ENCODE measurements around the gene KLHL26. TPM values are rescaled to one million over a fixed set of nuclear protein-coding genes. Genes with fewer than 3 reads are reported as not detected.

KLHL26 gene
- polyA plus RNA-seq, 2 donors, result 1.8 to 2.0 TPM

DNA sequence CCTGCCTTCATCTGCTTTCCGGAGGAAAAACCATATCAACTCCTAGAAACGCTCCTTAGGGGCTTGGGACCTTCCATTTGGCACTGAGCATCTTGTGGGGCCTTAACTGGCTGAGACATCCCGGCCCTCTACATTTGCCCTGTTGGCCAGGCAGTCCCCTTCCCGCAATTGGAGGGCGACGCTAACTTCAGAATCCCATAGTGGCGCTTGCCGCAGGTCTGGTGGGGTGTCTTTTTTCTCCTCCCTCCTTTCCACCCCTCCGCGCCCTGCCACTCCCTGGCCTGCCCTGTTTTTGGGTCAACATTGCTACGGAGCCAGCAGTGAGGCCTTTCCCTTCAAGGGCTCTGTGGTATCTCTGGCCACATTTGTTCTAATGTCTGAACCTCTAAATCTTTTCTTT, 33.1 kb downstream of the KLHL26 start:
- Histone ChIP-seq H3K27ac (ENCODE audit: low read depth in 2 of 2, low read length in 1 of 2) (peak overlapping the region in 1 of 2 donors; percentile 18), H3K27me3 (ENCODE audit: control insufficient read depth in 1 of 2, insufficient read depth in 2 of 2, low read length in 2 of 2) (no peaks in the 10 kb centered on the region), H3K4me3 (ENCODE audit: low read depth in 1 of 2, low read length in 2 of 2) (no peak overlapping the region), H3K36me3 (ENCODE audit: control insufficient read depth in 2 of 2, insufficient read depth in 2 of 2, low read length in 1 of 2) (peaks cover 0 to 25% of the 10 kb centered on the region in 2 donors), H3K4me1 (ENCODE audit: control insufficient read depth in 2 of 2, insufficient read depth in 2 of 2, low read length in 1 of 2) (peaks cover 2 to 4% of the 10 kb centered on the region in 2 donors), H3K9me3 (ENCODE audit: control insufficient read depth in 2 of 2, insufficient read depth in 1 of 2, low read depth in 1 of 2, low read length in 1 of 2) (peaks cover 0 to 14% of the 10 kb centered on the region in 2 donors)
- 88 to 90% methylated on average over 11 of the region's 11 CpGs for WGBS, 2 donors

DNA sequence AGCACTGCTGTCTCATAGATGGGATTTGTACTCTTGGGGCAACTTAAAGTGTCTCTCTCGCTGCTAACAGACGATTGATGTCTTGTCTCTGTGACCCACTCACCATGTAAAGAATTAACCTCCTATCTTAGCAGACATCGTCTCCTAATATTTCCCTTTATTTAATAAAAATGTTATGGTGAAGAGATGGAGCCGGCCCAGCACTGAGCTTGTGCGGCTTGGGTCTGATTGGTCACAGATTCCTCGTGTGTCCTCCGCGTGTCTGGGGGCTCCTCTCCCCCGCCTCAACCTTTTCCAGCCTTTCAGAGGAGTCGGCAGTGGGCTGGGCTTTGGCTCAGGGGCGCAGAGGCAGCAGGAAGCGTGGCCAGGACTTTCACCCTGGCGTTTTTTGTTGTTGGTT, 33.5 kb downstream of the KLHL26 start:
- Histone ChIP-seq H3K9me3 (ENCODE audit: control insufficient read depth in 2 of 2, insufficient read depth in 1 of 2, low read depth in 1 of 2, low read length in 1 of 2) (peaks cover 0 to 14% of the 10 kb centered on the region in 2 donors), H3K36me3 (ENCODE audit: control insufficient read depth in 2 of 2, insufficient read depth in 2 of 2, low read length in 1 of 2) (peaks cover 0 to 25% of the 10 kb centered on the region in 2 donors), H3K27ac (ENCODE audit: low read depth in 2 of 2, low read length in 1 of 2) (peak overlapping the region in 1 of 2 donors; percentile 1), H3K4me1 (ENCODE audit: control insufficient read depth in 2 of 2, insufficient read depth in 2 of 2, low read length in 1 of 2) (peaks cover 2 to 4% of the 10 kb centered on the region in 2 donors), H3K27me3 (ENCODE audit: control insufficient read depth in 1 of 2, insufficient read depth in 2 of 2, low read length in 2 of 2) (no peaks in the 10 kb centered on the region), H3K4me3 (ENCODE audit: low read depth in 1 of 2, low read length in 2 of 2) (no peak overlapping the region)
- WGBS, 2 donors, result 75 to 86% methylated on average over 13 of the region's 13 CpGs

DNA sequence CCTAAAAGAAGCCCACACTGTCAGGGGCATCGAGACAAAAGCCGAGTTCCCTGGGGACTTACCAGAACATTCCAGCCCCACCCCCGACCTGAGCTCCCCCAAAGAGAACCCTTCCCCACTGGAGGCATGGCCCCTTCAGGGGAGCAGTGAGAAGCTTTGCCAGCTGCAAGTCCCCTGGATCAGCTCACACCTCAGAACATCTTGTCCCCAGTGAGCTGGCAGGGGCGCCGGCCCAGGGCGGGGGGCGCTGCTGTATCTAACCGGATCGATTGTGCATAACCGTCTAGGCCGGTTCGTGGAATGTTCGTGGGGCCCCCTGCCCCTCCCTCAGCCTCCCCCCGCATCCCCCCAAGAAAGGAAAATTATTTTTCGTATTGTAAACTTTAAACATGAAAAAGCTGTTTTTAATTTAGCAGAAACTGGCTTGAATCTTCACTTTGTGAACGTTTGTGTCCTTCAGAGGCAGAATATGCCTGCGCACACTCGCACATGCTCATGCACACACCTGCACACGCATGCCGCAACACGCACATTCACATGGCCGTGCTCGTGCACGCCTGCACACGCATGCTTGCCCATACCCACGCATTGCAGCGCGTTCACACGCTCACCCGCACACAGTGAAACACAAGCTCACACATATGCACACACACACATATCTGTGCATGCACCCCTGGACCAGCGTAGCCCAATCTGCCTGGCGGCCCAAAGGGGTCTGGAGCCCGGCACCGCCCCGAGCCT, 34.6 kb downstream of the KLHL26 start:
- Histone ChIP-seq H3K27ac (ENCODE audit: low read depth in 2 of 2, low read length in 1 of 2) (peak overlapping the region in 1 of 2 donors; percentile 43), H3K4me1 (ENCODE audit: control insufficient read depth in 2 of 2, insufficient read depth in 2 of 2, low read length in 1 of 2) (peaks cover 2 to 4% of the 10 kb centered on the region in 2 donors), H3K4me3 (ENCODE audit: low read depth in 1 of 2, low read length in 2 of 2) (no peak overlapping the region), H3K9me3 (ENCODE audit: control insufficient read depth in 2 of 2, insufficient read depth in 1 of 2, low read depth in 1 of 2, low read length in 1 of 2) (peaks cover 0 to 14% of the 10 kb centered on the region in 2 donors), H3K27me3 (ENCODE audit: control insufficient read depth in 1 of 2, insufficient read depth in 2 of 2, low read length in 2 of 2) (no peaks in the 10 kb centered on the region), H3K36me3 (ENCODE audit: control insufficient read depth in 2 of 2, insufficient read depth in 2 of 2, low read length in 1 of 2) (peaks cover 0 to 22% of the 10 kb centered on the region in 2 donors)
- 74 to 81% methylated on average over 35 of the region's 35 CpGs for WGBS, 2 donors

DNA sequence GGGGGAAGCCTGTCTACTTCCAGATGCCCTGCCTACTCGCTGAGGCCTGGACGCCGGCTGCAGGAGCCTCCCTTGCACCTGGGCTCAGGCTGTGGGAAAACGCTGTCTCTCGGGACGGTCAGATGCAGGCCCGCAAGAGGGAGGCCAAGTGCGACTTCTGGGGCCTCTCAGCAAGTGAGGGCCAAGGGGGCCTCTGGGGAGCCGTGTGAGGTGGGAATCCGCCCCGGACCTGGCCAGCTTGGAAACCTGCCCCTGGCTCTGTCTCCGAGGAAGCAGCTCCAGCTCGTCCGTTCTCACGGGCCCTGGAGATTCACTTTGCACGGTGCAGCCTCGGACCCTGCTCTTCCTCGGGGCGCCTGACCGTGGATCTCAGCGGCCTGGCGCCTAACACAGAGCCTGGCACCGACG, 35.2 kb downstream of the KLHL26 start:
- H3K27ac ChIP-seq (ENCODE audit: low read depth in 2 of 2, low read length in 1 of 2), result peak overlapping the region; percentile 12 to 27
- 51 to 70% methylated on average over 24 of the region's 24 CpGs for WGBS, 2 donors

DNA sequence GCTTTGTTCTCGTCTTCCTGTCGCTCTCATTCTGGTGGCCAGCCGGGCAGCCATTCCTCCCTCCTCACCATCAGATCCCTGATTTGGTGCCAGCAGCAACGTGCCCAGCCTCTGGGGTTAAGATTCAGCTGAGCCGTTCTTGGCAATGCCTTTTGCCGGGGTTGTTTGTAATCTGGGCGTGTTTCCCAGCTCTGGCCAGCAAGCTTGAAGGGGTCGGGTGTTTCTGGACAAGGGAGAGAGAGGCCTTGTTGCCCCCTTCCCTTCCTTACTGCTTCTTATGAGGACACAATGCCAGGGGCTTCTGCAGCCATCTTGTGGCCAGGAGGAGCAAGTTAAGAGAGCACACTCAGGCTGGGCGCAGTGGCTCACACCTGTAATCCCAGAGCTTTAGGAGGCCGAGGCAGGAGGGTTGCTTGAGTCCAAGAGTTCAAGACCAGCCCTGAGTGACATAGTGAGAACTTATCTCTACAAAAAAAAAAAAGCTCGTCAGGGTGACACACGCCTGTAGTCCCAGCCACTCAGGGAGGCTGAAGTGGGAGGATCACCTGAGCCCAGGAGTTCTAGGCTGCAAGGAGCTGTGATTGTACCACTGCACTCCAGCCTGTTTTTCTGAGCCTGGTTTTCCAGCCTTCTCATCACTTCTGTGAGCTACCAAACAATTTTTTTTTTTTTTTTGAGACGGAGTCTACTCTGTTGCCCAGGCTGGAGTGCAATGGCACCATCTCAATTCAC, 35.9 kb downstream of the KLHL26 start:
- H3K9me3 ChIP-seq (ENCODE audit: control insufficient read depth in 2 of 2, insufficient read depth in 1 of 2, low read depth in 1 of 2, low read length in 1 of 2), result peaks cover 0 to 11% of the 10 kb centered on the region in 2 donors
- H3K27ac ChIP-seq (ENCODE audit: low read depth in 2 of 2, low read length in 1 of 2), result peak overlapping the region; percentile 12 to 27
- H3K36me3 ChIP-seq (ENCODE audit: control insufficient read depth in 2 of 2, insufficient read depth in 2 of 2, low read length in 1 of 2), result peaks cover 0 to 18% of the 10 kb centered on the region in 2 donors
- 41 to 48% methylated on average over 13 of the region's 13 CpGs for WGBS, 2 donors
- no peaks in the 10 kb centered on the region for H3K27me3 ChIP-seq (ENCODE audit: control insufficient read depth in 1 of 2, insufficient read depth in 2 of 2, low read length in 2 of 2)
- peaks cover 2 to 4% of the 10 kb centered on the region in 2 donors for H3K4me1 ChIP-seq (ENCODE audit: control insufficient read depth in 2 of 2, insufficient read depth in 2 of 2, low read length in 1 of 2)
- no peak overlapping the region for H3K4me3 ChIP-seq (ENCODE audit: low read depth in 1 of 2, low read length in 2 of 2)

More for the DNA sequence above, 35.2 kb downstream of the KLHL26 start:
- Histone ChIP-seq H3K9me3 (ENCODE audit: control insufficient read depth in 2 of 2, insufficient read depth in 1 of 2, low read depth in 1 of 2, low read length in 1 of 2) (peaks cover 0 to 14% of the 10 kb centered on the region in 2 donors), H3K36me3 (ENCODE audit: control insufficient read depth in 2 of 2, insufficient read depth in 2 of 2, low read length in 1 of 2) (peaks cover 0 to 22% of the 10 kb centered on the region in 2 donors), H3K4me3 (ENCODE audit: low read depth in 1 of 2, low read length in 2 of 2) (no peak overlapping the region), H3K27me3 (ENCODE audit: control insufficient read depth in 1 of 2, insufficient read depth in 2 of 2, low read length in 2 of 2) (no peaks in the 10 kb centered on the region), H3K4me1 (ENCODE audit: control insufficient read depth in 2 of 2, insufficient read depth in 2 of 2, low read length in 1 of 2) (peaks cover 2 to 4% of the 10 kb centered on the region in 2 donors)

DNA sequence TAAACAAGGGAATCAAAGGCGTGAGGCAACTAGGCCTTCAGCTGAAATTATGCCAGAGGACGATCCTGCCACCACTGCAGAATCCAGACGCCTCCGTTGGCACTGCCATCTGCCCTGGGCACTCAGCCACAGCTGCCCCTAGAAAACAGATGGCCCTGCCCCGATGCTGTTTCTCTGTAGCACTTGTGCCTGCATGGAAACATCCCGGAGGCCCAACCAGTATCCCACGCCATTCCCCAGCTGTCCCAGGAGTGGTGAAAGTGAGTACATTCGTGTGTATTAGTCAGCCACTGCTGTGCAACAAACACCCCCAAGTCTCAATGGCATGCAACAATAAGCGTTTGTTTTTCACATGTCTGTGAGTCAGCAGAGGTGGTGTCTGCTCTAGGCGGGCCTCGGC, 37.8 kb downstream of the KLHL26 start:
- Histone ChIP-seq H3K27me3 (ENCODE audit: control insufficient read depth in 1 of 2, insufficient read depth in 2 of 2, low read length in 2 of 2) (no peaks in the 10 kb centered on the region), H3K27ac (ENCODE audit: low read depth in 2 of 2, low read length in 1 of 2) (no peak overlapping the region), H3K4me3 (ENCODE audit: low read depth in 1 of 2, low read length in 2 of 2) (no peak overlapping the region), H3K36me3 (ENCODE audit: control insufficient read depth in 2 of 2, insufficient read depth in 2 of 2, low read length in 1 of 2) (peaks cover 0 to 2% of the 10 kb centered on the region in 2 donors), H3K9me3 (ENCODE audit: control insufficient read depth in 2 of 2, insufficient read depth in 1 of 2, low read depth in 1 of 2, low read length in 1 of 2) (peaks cover 0 to 4% of the 10 kb centered on the region in 2 donors), H3K4me1 (ENCODE audit: control insufficient read depth in 2 of 2, insufficient read depth in 2 of 2, low read length in 1 of 2) (peaks cover 4 to 5% of the 10 kb centered on the region in 2 donors)
- 66 to 76% methylated on average over 11 of the region's 11 CpGs for WGBS, 2 donors

DNA sequence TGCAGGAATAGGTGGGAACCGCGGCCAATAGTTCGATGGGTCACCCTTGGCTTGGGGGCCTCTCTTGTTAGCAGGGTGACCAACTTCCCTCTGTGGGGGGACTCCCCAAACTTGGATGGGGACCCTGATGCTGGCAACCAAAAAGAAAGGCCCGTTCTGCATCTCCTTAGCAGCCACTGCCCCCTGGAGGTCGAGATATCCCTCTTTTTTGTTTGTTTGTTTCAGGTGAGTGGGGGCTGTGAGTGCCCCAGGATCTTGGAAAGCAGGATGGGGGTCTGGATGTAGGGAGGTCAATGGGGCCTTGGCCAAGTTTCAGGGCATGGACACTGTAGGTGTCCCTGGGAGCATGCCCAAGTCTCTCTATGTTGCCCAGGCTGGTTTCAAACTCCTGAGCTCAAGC, 39.0 kb downstream of the KLHL26 start:
- peaks cover 0 to 2% of the 10 kb centered on the region in 2 donors for H3K36me3 ChIP-seq (ENCODE audit: control insufficient read depth in 2 of 2, insufficient read depth in 2 of 2, low read length in 1 of 2)
- 60 to 62% methylated on average over 5 of the region's 5 CpGs for whole genome bisulfite sequencing, 2 donors
- H3K27me3 ChIP-seq (ENCODE audit: control insufficient read depth in 1 of 2, insufficient read depth in 2 of 2, low read length in 2 of 2), result no peaks in the 10 kb centered on the region
- peaks cover 0 to 4% of the 10 kb centered on the region in 2 donors for H3K9me3 ChIP-seq (ENCODE audit: control insufficient read depth in 2 of 2, insufficient read depth in 1 of 2, low read depth in 1 of 2, low read length in 1 of 2)
- no peak overlapping the region for H3K4me3 ChIP-seq (ENCODE audit: low read depth in 1 of 2, low read length in 2 of 2)
- peaks cover 4 to 5% of the 10 kb centered on the region in 2 donors for H3K4me1 ChIP-seq (ENCODE audit: control insufficient read depth in 2 of 2, insufficient read depth in 2 of 2, low read length in 1 of 2)
- H3K27ac ChIP-seq (ENCODE audit: low read depth in 2 of 2, low read length in 1 of 2), result no peak overlapping the region

DNA sequence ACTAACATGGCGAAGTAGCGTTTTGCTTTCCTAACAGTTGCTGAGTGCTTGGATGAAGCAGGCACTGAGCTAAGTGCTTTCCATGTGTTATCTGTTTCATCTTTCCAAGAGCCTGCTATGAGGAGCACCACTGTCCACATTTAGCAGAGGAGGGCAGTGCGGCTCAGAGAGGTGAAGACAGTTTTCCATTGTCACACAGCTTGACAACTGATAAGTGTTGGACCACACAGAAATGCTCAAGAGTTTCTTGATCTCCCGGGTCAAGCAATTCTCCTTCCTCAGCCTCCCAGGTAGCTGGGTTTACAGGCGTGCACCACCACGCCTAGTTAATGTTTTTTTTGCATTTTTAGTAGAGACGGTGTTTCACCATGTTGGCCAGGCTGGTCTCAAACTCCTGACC, 39.9 kb downstream of the KLHL26 start:
- WGBS, 2 donors, result 79 to 94% methylated on average over 7 of the region's 7 CpGs
- H3K27me3 ChIP-seq (ENCODE audit: control insufficient read depth in 1 of 2, insufficient read depth in 2 of 2, low read length in 2 of 2), result no peaks in the 10 kb centered on the region
- H3K27ac ChIP-seq (ENCODE audit: low read depth in 2 of 2, low read length in 1 of 2), result no peak overlapping the region
- no peak overlapping the region for H3K4me3 ChIP-seq (ENCODE audit: low read depth in 1 of 2, low read length in 2 of 2)
- H3K9me3 ChIP-seq (ENCODE audit: control insufficient read depth in 2 of 2, insufficient read depth in 1 of 2, low read depth in 1 of 2, low read length in 1 of 2), result peaks cover 0 to 4% of the 10 kb centered on the region in 2 donors
- no peaks in the 10 kb centered on the region for H3K36me3 ChIP-seq (ENCODE audit: control insufficient read depth in 2 of 2, insufficient read depth in 2 of 2, low read length in 1 of 2)
- peaks cover 4% of the 10 kb centered on the region in 2 donors for H3K4me1 ChIP-seq (ENCODE audit: control insufficient read depth in 2 of 2, insufficient read depth in 2 of 2, low read length in 1 of 2)

DNA sequence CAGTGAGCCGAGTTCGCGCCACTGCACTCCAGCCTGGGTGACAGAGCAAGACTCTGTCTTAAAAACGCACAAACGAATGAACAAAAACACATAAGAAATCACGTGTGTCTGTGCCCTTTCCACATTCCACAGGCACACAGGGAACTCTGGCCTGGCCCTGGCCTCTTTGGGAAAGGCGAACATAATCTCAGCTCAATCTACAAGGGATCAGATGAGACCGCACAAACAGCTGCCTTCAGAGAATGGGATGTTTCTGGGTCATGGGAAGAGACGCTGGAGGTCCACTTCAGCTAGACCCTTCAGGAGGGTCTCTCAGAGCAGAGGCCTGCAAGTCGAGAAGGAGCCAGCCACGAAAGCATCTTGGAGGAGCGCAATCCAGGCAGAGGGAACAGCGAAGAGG, 40.3 kb downstream of the KLHL26 start:
- Histone ChIP-seq H3K27ac (ENCODE audit: low read depth in 2 of 2, low read length in 1 of 2) (no peak overlapping the region), H3K9me3 (ENCODE audit: control insufficient read depth in 2 of 2, insufficient read depth in 1 of 2, low read depth in 1 of 2, low read length in 1 of 2) (peaks cover 0 to 4% of the 10 kb centered on the region in 2 donors), H3K4me1 (ENCODE audit: control insufficient read depth in 2 of 2, insufficient read depth in 2 of 2, low read length in 1 of 2) (peaks cover 0 to 3% of the 10 kb centered on the region in 2 donors), H3K4me3 (ENCODE audit: low read depth in 1 of 2, low read length in 2 of 2) (no peak overlapping the region), H3K27me3 (ENCODE audit: control insufficient read depth in 1 of 2, insufficient read depth in 2 of 2, low read length in 2 of 2) (no peaks in the 10 kb centered on the region), H3K36me3 (ENCODE audit: control insufficient read depth in 2 of 2, insufficient read depth in 2 of 2, low read length in 1 of 2) (no peaks in the 10 kb centered on the region)
- WGBS, 2 donors, result 78 to 83% methylated on average over 13 of the region's 13 CpGs

All from esophagus (tissue), 2 donors.